ENCODE data around the gene UBE2E1.

UBE2E1 gene

GRCh38 chr3:23796518-23796917 lies 9.2 kb upstream of the UBE2E1 start:
- no peak for DNase-seq

GRCh38 chr3:23797491-23797890 lies 8.3 kb upstream of the UBE2E1 start:
- no peak for DNase-seq

DNA sequence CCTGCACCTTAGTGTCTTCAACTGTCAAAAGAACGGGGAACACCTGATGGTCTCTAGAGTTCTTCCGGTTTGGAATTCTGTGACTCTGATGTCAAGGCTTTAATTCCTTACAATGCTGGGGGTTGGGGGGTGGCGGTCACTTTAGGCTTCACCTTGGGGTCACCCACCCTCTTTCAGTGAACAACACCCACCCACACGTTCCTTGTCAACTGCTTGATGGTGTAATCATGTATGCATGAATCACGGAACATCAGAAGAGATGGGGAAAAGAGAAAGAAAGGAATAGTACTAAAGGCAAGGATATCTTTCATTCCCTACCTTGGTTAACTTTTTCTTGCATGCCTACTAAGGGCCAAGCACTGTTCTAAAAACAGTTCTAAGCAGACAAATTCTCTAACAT lies 7.3 kb upstream of the UBE2E1 start:
- no peak for DNase-seq

- DNase-seq, result no peak
Observed at GRCh38 chr3:23798876-23799275, 6.9 kb upstream of the UBE2E1 start.

- no peak for DNase-seq
Observed at GRCh38 chr3:23800731-23801130, 5.0 kb upstream of the UBE2E1 start.

DNA sequence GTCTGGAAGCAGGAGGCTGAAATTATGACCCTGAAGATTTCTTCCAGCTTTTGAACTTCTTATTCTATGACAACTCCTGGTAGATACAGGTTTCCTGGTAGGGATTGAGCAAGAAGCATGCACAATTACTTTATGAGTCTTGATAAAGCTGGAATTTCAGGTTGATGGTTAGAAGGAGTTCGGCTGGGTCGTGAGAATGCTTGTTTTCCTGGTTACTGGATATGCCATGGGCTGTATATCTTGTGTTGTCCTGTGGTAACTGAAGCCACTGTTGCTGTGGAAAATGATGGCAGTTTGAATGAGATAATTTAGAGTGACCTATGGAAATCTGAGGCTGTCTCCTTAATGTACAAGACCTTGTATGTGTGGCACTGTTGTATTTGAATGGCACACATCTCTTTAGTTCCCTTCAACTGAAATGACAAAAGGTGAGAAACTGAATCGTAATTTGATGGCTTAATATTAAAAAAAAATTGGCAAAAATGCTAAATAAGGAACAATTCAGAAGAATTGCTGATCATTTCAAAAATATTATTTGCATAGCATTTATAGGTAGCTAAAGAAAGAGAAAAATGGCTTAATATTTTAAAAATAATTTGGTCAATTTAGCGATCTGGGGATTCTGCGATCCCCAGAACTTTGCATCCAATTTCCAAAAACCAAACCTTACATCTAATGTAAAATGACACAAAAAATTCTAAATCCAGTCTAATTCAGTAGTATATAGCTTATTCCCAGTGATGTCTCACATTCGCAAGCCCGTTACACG lies 1.1 kb upstream of the UBE2E1 start:
- DNase-seq, result no peak

GRCh38 chr3:23805210-23805632 lies 534 bp upstream of the UBE2E1 start:
- DNase-seq, result no peak

GRCh38 chr3:23806534-23807423 lies 1.0 kb downstream of the UBE2E1 start:
- peak in 4 of 6 experiments; percentile 22 to 40 (median 32) for DNase-seq

DNA sequence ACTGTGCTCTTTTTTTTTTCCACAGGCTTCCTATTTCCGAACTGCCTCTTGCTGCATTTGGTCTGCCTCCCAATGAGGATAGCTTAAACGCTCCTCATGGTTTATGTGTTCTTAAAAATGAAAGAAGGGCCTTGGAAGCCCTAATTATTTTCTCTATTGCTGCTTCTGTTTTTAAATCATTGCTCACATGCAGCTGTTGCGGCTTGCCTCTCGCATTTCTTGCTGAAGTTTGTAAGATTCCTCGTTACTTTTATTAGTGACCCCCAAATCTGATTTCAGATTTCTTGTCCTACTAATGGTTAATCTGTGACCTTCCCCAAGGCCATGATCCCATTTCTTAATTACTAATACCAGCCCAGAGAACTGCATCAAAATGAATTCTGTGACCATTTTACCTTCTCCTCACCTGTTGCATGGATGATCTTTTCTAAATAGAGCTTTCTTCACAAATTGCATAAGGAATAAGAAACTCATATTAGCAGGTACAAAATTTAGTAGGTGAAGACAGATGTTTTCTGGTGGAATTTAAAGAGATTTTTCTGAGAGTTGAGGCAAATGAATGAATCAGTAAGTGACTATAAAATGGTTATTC lies 1.8 kb downstream of the UBE2E1 start:
- peak in 1 of 6 experiments; percentile 27 for DNase-seq

DNA sequence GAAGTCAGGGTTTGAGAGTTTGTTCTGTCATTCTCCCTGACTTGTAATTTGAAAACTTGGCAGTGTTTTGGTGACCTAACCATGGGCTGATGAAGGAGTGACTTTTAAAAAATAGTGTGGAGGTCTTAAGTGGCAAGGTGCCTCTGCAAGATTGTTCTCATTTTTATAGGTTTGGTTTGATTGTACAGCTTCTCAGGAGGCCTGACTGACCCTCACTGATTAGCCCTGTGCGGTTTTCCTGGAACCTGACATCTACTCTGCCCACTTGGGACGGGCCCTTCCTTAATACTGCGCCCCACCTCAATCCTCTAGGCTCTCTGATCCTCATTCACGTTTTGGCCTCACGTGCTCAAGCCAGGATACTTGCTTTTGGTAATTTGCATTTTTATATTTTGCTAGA lies 2.8 kb downstream of the UBE2E1 start:
- DNase-seq, result no peak

- DNase-seq, result no peak
Observed at GRCh38 chr3:23809294-23809693, 3.5 kb downstream of the UBE2E1 start.

GRCh38 chr3:23809840-23810342 lies 4.1 kb downstream of the UBE2E1 start:
- DNase-seq, result peak in 2 of 6 experiments; percentile 44 to 46

DNA sequence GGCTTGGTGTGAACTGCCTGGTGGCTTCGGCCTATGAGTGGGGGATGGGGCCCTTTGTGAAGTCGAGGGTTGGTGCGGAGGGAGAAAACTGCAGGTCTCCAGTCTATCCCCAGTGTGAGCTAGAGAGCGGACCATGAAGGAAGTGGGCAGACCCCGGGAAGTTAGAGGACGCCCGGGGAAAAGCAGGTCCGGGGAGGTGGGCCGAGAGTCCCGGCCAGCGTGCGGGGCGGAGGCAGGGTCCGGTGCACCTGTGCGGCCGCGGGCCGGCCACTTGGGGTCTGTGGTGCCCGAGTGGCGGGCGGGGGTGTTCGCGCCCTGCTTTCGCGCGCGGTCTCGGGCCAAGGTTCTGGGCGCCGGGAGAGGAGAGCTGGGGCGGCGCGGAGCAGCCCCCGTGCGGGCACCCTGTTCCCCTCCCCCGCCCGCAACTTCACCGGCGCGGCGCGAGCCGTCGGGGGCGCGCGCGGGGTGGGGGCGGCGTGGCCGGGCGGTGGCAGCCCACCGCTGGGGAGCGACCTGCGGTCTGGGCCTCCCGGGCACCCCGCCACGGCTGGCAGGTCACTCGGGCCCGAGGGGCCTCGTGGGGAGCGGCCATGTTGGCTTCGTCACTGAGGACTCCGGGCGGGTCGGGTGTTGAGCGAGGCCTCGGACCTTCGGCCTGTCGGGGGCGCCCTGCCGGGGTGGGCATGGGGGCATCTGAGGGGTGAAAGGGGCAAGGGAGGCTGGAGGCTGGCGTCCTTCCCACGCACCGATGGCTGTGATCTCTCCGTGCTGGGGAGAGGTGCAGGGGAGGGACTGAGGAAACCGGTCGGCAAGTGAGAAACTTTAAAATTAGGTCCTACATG lies 4.8 kb downstream of the UBE2E1 start:
- peak in 5 of 6 experiments; percentile 8 to 62 (median 38) for DNase-seq

- DNase-seq, result peak in 1 of 6 experiments; percentile 50
Observed at GRCh38 chr3:23811185-23811527, 5.4 kb downstream of the UBE2E1 start.

DNA sequence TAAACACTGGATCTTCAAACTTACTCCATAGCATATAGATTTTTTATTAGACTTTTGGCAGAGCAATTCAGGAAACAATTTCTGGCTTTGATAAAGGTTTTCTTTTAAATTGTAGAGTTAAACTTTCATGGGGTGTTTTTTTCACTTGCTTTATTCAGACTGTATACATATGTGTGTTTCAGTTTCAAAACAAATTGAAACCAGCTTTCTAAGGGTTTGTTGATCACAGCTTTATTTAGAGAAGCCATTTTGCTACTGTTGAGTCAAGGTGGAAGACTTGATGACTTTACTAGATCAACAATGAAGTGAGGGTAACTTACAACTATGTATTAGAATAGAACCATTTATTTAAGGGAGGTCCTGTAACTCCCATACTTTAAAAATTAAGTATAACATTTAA lies 6.2 kb downstream of the UBE2E1 start:
- no peak for DNase-seq

GRCh38 chr3:23815879-23816278 lies 10.1 kb downstream of the UBE2E1 start:
- no peak for DNase-seq

GRCh38 chr3:23816721-23817120 lies 11.0 kb downstream of the UBE2E1 start:
- DNase-seq, result no peak

GRCh38 chr3:23817508-23818223 lies 11.9 kb downstream of the UBE2E1 start:
- DNase-seq, result no peak

- DNase-seq, result no peak
Observed at GRCh38 chr3:23819599-23820360, 14.0 kb downstream of the UBE2E1 start.

- DNase-seq, result no peak
Observed at GRCh38 chr3:23820888-23821287, 15.1 kb downstream of the UBE2E1 start.

GRCh38 chr3:23821858-23822257 lies 16.1 kb downstream of the UBE2E1 start:
- DNase-seq, result no peak
